Astrocyte (in vitro differentiated cells and primary cell): ENCODE results near the gene HEMK1. TPM values are rescaled to one million over a fixed set of nuclear protein-coding genes. Genes with fewer than 3 reads are reported as not detected.
A peak's percentile ranks its signal among the peaks of the same experiment; 100 is the strongest.

Experiments used
- DNase-seq: peaks from one replicate; pipeline ENCODE4 v3.0.0-alpha.2; 2010; ENCODE audit warnings: low read depth
- FAIRE-seq: peaks from 2 replicates; lab custom pipeline; 2011; peaks lifted over from hg19 to GRCh38; lab: Jason Lieb, UNC
- H2AFZ ChIP-seq: 2 replicates; pipeline ENCODE4 v1.6.0; 2012; ENCODE audit warnings: low read depth, low read length, inconsistent platforms
- H3K27ac ChIP-seq: 2 replicates; pipeline ENCODE4 v1.5.1; 2011; ENCODE audit warnings: low read depth, low read length, inconsistent platforms
- H3K27me3 ChIP-seq: 2 replicates; pipeline ENCODE4 v1.6.0; 2011; ENCODE audit warnings: low read length, inconsistent platforms; ENCODE audit not compliant: insufficient read depth
- H3K36me3 ChIP-seq: 2 replicates; pipeline ENCODE4 v1.5.1; 2011; ENCODE audit warnings: low read length, inconsistent platforms; ENCODE audit not compliant: insufficient read depth
- H3K4me1 ChIP-seq: 2 replicates; pipeline ENCODE4 v1.5.1; 2011; ENCODE audit warnings: low read length, inconsistent platforms; ENCODE audit not compliant: insufficient read depth
- H3K4me2 ChIP-seq: 2 replicates; pipeline ENCODE4 v1.6.0; 2012; ENCODE audit warnings: low read length, inconsistent platforms
- H3K4me3 ChIP-seq: 2 replicates; pipeline ENCODE4 v1.5.1; 2011; ENCODE audit warnings: low read depth, mild to moderate bottlenecking, low read length, inconsistent platforms; ENCODE audit not compliant: insufficient read depth
- H3K79me2 ChIP-seq: 2 replicates; pipeline ENCODE4 v1.6.0; 2012; ENCODE audit warnings: mild to moderate bottlenecking, low read length, inconsistent platforms; ENCODE audit not compliant: insufficient read depth
- H3K9ac ChIP-seq: 2 replicates; pipeline ENCODE4 v1.6.0; 2012; ENCODE audit warnings: mild to moderate bottlenecking, low read length, inconsistent platforms
- H3K9me3 ChIP-seq: 2 replicates; pipeline ENCODE4 v1.5.1; 2012; ENCODE audit warnings: low read depth, mild to moderate bottlenecking, low read length, inconsistent platforms; ENCODE audit not compliant: insufficient read depth
- H4K20me1 ChIP-seq: 2 replicates; pipeline ENCODE4 v1.6.0; 2012; ENCODE audit warnings: low read length, inconsistent platforms; ENCODE audit not compliant: insufficient read depth
- H3K27ac Mint-ChIP-seq: one replicate; pipeline ENCODE4 v1.8.0; 2021; ENCODE audit warnings: mild to moderate bottlenecking, mixed read lengths; ENCODE audit not compliant: unreplicated experiment
- H3K27me3 Mint-ChIP-seq: one replicate; pipeline ENCODE4 v1.8.0; 2021; ENCODE audit warnings: low read depth, mixed read lengths; ENCODE audit not compliant: unreplicated experiment
- H3K36me3 Mint-ChIP-seq: one replicate; pipeline ENCODE4 v1.8.0; 2021; ENCODE audit warnings: low read depth, mixed read lengths; ENCODE audit not compliant: unreplicated experiment
- H3K4me1 Mint-ChIP-seq: one replicate; pipeline ENCODE4 v1.8.0; 2021; ENCODE audit warnings: low read depth, mixed read lengths; ENCODE audit not compliant: unreplicated experiment
- H3K4me3 Mint-ChIP-seq: one replicate; pipeline ENCODE4 v1.8.0; 2021; ENCODE audit warnings: mild to moderate bottlenecking, moderate library complexity, mixed read lengths; ENCODE audit not compliant: unreplicated experiment
- H3K9me3 Mint-ChIP-seq: one replicate; pipeline ENCODE4 v1.8.0; 2021; ENCODE audit warnings: mild to moderate bottlenecking, mixed read lengths; ENCODE audit not compliant: unreplicated experiment
- CTCF ChIP-seq: IDR thresholded peaks from 2 replicates; pipeline ENCODE4 v1.5.1; 2011; ENCODE audit warnings: low read depth, mild to moderate bottlenecking, inconsistent platforms, low read length, moderate library complexity; ENCODE audit not compliant: insufficient read depth
- EZH2 ChIP-seq: IDR thresholded peaks from 2 replicates; pipeline ENCODE4 v1.6.1; 2012; ENCODE audit warnings: mild to moderate bottlenecking, low read length, inconsistent platforms; ENCODE audit not compliant: insufficient read depth
- total RNA-seq: library from RNA; stranded (reverse); gene quantifications from 2 replicates; pipeline ENCODE4 v1.2.1, GENCODE V29; 2021

HEMK1 gene
- total RNA-seq, 1 donor from 2014 or later: 13.6 TPM

- FAIRE-seq (no peak), DNase-seq (peak; percentile 16)
- no peaks in the 10 kb centered on the region for H3K9me3 Mint-ChIP-seq
These were observed 26.9 kb upstream of the HEMK1 start for GRCh38 chr3:50542177-50543034.

GRCh38 chr3:50545781-50546180 is 23.5 kb upstream of the HEMK1 start:
- Histone ChIP-seq H3K4me1 (no peaks in the 10 kb centered on the region), H3K4me2 (no peak overlapping the region)

More at GRCh38 chr3:50542177-50543034, 26.9 kb upstream of the HEMK1 start:
- H3K4me2 ChIP-seq: no peak overlapping the region
- H3K36me3 ChIP-seq: no peaks in the 10 kb centered on the region
- peaks cover 9% of the 10 kb centered on the region for H3K36me3 Mint-ChIP-seq
- no peaks in the 10 kb centered on the region for H3K79me2 ChIP-seq
- H4K20me1 ChIP-seq: no peaks in the 10 kb centered on the region
- no peak overlapping the region for H3K9ac ChIP-seq
- no peak overlapping the region for H3K27ac Mint-ChIP-seq
- no peak overlapping the region for H3K4me3 Mint-ChIP-seq
- H3K27ac ChIP-seq: no peak overlapping the region
- no peak overlapping the region for H3K4me3 ChIP-seq
- no peak overlapping the region for H2AFZ ChIP-seq
- H3K27me3 Mint-ChIP-seq: peaks cover 38% of the 10 kb centered on the region
- no peak for TF ChIP-seq EZH2
- TF ChIP-seq CTCF: peak; percentile 92
- H3K9me3 ChIP-seq: no peaks in the 10 kb centered on the region
- no peaks in the 10 kb centered on the region for H3K4me1 ChIP-seq
- H3K4me1 Mint-ChIP-seq: peaks cover 5% of the 10 kb centered on the region
- peaks cover 12% of the 10 kb centered on the region for H3K27me3 ChIP-seq

More at GRCh38 chr3:50545781-50546180, 23.5 kb upstream of the HEMK1 start:
- H3K9me3 Mint-ChIP-seq: no peaks in the 10 kb centered on the region
- Histone ChIP-seq H3K36me3 (no peaks in the 10 kb centered on the region), H3K79me2 (no peaks in the 10 kb centered on the region), H3K27me3 (no peaks in the 10 kb centered on the region), H3K4me3 (no peak overlapping the region), H4K20me1 (no peaks in the 10 kb centered on the region), H3K9ac (no peak overlapping the region), H2AFZ (no peak overlapping the region), H3K9me3 (no peaks in the 10 kb centered on the region), H3K27ac (no peak overlapping the region)
- H3K4me3 Mint-ChIP-seq: no peak overlapping the region
- DNase-seq (no peak), FAIRE-seq (no peak)
- no peak overlapping the region for H3K27ac Mint-ChIP-seq
- peaks cover 13% of the 10 kb centered on the region for H3K27me3 Mint-ChIP-seq
- TF ChIP-seq EZH2 (no peak), CTCF (no peak)
- no peaks in the 10 kb centered on the region for H3K4me1 Mint-ChIP-seq
- H3K36me3 Mint-ChIP-seq: peaks cover 4% of the 10 kb centered on the region
